T-helper 2 cell (primary cell): ENCODE results near the gene PARP4.
A peak's percentile ranks its signal among the peaks of the same experiment; 100 is the strongest.
"Not testable (repeated sequence)": the region's sequence is repeated elsewhere in the genome, so short reads cannot be mapped to it uniquely, and the experiment has no call there.

ENCODE experiments used
- DNase-seq, 5 experiments: peaks; one replicate each; pipeline versions ENCODE4 v3.0.0 to v3.0.0-alpha.2; 2012 to 2022

Gene PARP4

DNA sequence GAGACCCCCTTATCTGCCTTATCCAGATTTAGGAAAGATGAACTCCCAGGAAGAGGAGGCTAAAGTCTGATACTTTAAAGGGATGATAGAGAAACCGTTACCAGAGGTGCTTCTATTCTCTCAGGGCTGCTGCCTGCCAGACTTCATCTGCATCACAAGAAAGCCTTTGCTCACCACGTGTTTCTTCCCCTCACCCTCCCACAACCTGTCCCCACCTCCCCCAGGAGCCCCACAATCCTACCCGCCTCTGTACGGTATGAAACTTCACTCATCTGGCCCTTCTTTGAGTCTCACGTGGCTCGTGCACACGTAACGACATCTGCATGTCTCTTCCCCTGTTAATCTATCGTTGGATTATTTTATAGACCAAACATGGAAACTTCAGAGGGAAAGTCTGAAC, 67.7 kb downstream of the PARP4 start:
- not testable (repeated sequence) for DNase-seq

DNA sequence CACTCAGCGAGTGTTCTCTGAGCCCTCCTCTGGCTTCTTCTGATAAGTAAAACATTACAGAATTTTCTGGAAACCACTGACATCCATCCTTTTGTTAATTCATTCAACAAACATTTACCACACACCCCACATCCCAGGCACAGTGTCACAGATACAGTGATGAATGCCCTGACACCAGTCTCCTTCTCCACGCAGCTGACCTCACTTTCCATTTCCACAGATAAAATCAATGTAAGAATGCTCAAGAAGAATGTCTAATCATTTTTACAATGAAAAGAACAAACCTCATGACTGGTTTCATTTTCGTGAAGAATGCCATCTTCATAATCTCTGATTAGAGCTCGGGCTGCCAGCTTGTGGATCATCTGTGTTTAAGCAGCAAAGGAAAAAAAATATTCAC, 69.2 kb downstream of the PARP4 start:
- peak in 1 of 5 experiments; percentile 64 for DNase-seq

DNA sequence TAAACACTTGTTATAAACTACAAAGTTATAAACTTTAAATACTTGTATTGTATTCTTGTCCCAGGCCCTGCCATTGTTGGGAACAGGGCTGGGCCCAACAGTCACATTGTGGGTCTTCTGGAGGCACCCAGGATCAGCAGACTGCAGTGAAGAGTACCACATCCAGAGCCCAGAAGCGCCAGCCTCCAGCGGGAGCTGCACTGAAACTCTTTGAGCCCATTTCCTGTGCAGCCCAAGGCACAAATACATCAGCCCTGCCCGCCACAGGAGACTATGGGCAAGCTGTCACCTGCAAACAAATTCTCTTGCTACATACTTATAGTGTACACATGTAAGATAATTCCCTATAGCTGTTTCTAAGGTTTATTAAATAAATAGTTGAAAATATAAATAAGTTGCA, 86.5 kb downstream of the PARP4 start:
- peak in 1 of 5 experiments; percentile 36 for DNase-seq

DNA sequence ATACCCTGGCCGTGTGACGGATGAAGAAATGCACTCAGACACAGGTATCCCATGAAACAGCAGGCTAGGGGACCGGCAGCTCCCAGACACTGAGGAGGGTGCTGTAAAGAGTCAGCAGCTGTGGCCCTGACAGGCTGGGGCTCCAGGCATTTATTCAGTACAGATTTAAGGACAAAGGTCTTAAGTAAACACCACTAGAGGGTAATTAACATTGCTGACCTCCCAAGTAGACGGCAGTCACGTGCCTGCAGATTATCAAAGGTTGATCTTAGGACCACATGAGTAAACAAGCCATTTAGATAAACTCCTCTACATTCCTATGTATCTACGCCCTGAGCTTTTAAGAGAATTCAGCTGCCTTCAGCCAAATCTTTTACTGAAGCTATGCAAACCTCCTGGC, 92.9 kb downstream of the PARP4 start:
- DNase-seq = not testable (repeated sequence)

DNA sequence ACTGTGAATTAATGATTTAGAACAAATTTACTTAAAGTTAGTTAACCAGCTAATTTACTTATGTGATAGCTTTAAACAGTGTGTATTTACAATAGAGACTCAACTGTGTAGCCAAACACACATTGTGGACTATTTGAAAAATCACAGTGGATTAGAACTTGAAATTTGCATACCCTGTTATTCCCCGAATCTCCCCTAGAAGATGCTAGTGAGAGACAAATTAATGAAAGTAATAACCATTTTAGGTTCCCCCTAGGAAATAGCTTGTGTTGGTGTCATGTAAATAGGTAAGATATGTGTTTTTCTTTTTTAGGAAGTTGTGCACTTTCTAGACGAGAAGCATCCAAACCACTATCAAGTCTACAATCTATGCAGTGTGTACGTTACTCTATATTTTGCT, 104.7 kb downstream of the PARP4 start:
- DNase-seq = peak in 1 of 5 experiments; percentile 57

DNA sequence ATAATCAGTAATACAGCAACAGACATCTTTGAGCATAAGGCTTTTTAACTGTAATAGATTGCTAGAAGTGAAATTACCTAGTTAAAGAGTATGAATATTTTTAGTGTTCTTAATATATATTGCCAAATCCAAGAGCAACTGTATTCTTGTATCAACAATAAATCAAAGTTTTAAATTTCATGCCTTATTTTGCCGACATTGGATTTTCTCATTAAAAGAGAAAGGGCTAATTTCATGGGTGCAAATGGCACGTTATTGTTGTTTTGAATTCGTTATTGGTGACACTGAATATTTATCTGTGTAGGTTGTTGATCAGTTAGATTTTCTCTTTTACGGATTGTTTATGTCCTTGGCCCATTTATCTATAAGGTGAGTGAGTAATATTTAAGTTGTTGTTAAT, 106.1 kb downstream of the PARP4 start:
- DNase-seq = no peak

DNA sequence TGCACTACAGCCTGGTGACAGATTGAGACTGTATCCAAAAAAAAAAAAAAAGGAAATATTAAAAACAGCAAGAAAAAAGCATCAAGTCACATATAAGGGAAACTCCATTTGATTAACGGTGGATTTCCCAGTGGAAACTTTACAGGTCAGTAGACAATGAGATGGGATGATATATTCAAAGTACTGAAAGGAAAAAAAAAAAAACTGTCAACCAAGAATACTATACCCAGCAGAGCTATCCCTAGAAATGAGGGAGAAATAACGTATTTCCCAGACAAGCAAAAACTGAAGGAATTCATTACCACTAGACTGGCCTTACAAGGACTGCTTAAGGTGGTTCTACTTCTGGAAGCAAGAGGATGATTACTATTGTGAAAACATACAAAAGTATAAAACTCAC, 115.8 kb downstream of the PARP4 start:
- no peak for DNase-seq

DNA sequence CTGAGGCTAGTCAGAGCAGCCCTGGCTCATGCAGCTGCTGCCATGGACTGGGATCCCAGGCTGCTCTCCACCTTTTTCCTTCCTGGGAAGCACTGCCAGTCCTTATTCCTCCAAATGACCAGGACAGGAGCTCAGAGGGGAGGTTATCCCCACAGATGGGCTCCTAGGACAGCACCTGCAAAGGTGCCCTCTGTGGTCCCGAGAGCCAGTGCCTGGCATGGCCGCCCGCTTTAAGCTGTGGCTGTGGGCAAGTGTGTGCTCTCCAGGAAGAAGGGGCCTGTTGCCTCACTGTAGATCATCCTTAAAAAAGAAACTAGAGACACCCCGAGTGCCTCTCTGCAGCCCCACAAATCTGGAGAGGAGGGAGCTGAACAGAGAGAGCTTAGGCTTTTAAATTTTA, 119.6 kb downstream of the PARP4 start:
- DNase-seq = no peak

DNA sequence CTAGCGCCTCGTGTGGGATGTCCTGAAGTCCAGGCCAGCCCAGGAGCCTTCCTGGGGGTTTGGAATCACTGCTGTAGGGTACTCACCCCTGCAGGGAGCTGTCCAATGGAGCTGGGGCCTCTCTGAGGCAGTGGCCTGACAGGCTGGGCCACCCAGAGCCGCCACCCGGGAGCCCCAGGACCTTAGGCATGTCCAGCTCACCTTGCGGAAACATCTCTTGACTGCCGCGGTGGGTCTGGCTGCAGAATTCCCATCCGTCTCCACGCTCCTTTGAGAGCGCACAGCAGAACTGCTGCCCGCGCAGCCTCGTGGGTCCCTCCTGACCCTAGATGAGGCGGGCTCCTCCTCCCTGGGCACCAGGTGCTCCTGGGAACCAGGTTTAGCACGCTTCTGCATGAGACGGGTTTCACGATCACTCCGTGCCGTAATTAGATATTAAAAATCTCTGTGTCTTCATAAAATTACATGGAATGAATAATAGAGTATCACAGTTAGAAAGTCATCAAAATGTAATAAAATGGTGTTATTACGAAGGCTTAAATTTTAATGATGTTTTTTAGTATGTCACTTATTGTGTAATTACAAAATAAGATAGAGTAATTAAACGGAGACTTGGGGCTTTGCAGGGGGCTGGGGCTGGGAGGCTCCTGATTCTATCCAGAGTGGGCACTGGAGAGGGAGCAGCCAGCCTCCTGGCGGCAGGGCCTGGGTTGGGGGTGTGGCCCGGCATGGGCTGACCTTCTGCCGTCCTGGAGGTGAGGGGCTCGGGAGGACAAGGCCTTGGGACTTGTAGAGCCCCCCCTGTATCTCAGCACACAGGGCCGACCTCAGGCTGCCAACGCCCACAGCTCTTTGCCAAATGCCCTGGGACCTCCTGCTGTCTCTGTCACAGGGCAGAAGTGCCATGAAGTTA, 120.6 kb downstream of the PARP4 start:
- DNase-seq = not testable (repeated sequence)

DNA sequence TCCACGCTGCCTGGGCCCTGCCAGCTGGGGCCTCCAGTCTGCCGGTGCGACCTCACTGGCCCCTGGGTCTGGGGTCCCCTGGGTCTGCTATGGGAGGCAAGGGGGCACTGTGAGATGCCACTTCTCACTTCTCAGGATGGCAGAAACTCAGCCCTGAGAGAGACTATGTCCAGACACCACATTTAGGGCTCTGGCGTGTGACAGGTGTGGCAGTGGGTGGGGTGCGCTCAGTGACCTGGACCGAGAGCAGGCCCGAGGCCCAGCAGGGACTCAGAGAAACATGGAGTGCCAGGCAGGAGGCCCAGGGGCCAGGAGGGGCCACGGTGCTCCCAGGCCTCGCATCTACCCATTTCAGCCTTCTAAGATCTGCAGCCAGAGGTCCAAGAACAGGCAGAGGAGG, 121.8 kb downstream of the PARP4 start:
- not testable (repeated sequence) for DNase-seq

DNA sequence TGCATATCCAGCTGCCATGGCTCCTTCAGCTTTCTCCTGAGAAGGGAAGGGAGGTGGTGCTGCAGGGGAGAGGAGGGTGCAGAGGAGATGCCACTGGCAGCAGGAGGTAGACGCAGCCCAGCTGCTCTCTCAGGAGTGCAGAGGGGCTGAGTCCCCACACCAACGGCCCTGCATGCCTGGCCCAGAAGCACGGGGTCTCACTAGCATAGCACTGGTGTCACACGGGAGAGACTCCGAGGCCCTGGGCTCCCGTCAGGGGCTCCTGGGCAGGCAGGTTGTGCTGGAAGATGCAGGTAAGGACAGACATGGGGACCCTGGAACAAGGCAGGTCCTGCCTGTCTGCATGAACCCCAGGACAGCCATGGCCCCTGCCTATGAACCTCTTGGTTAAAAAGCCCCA, 123.1 kb downstream of the PARP4 start:
- no peak for DNase-seq

DNA sequence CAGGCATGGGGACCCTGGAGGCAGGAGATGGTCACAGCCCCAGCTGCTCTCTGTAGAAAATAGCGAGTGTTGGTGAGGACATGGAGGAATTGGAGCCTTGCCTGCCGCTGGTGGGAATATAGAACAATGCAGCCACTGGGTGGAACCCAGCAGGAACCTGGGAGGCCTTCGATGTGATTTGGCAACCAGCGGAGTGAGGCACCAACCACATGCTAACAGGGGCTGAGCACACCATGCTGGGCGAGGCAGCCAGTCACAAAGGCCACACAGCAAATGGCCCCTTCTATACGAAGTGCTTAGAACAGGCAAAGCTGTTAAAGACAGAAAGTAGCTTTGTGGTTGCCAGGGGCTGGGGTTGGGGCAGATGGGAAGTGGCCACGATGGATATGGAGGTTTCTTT, 123.8 kb downstream of the PARP4 start:
- not testable (repeated sequence) for DNase-seq

DNA sequence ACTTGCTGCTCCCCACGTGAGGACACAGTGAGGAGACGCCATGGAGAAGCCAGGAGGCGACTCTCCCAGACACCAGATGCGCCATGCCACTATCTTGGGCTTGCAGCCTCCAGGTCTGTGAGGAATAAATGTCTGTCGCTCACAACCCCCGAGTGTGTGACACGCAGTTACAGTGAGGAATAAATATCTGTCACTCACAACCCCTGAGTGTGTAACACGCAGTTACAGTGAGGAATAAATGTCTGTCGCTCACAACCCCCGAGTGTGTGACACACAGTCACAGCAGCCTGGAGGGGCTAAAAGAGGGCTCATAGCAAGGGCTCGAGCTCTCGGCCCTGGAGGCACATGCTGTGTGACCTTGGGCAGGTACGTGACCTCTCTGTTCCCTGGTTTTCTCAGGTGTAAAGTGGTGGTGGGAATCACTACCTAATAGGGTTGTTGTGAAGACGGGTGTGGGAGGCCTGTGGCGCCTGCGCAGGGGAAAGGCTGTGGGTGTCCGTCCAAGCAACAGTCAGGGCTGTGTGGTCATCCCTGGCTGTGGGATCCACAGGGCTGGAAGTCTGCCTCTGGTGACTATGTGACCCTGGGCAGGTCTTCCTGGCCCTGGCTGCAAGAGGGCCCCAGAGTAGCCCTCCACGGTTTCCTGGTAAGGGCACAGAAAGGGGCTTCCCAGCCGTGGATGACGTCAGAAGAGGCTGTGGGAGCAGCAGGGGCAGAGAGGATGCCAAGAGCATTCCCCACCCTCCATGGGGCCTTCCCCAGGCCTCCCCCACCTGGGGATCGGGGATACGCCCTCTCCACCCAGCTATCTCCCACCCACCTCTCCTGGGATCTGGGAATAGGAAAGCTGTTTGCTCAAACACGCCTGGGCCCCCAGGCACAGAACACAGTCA, 125.5 kb downstream of the PARP4 start:
- DNase-seq = no peak

DNA sequence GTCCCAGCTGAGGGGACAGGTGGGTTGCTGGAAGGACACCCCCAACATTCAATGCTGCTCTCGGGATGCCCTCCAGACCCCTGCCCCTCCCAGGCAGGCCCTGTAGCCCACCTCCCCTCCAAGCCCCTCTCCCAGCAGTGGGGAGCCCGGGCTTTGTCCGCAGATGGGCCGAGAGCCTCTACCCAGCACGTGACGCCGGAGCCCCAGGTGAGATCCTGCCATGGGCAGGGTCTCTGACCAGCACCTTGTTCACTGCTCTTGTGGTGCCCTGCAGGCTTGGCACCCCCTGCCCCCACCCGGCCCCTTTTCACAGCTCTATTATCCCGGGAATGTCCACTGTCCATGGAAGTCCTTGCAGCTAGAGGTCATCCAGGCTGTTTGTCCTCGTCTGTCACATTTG, 126.7 kb downstream of the PARP4 start:
- no peak for DNase-seq

DNA sequence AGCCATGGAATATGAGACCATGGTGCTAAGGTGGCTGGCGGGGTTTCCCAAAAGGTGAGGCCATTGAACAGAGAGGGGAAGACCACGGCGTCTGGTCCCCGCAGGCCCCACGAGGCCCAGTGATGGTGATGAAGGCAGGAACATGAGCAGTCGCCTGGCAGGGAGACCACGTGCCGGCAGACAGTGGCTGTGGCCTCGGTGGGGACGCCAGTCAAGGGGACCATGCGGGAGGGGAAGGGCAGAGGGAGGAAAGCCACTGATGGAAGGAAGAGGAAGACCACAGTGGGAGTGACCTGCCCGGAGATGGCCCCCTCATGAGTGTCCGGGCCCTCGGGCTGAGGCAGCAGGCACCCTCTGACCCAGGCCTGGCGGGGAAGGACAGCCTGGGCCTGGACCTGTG, 127.6 kb downstream of the PARP4 start:
- DNase-seq = not testable (repeated sequence)

DNA sequence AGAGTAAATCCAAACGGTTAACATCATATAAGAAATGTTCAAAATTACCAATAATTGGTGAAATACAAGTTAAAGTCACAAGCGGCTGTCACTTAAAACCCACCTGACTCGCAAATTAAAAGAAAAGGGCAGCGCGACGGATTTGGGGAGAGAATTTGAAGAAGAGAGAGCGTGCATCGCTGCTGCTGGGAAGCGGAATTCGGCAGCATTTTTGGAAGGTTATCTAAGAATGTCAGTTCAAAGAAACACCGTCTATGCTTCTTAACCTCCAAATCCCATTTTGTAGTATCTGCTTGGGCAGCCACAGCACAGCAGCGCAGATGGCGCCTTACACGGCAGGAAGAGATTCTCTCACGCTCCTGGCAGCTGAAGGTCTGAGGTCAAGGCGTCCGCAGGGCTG, 128.5 kb downstream of the PARP4 start:
- not testable (repeated sequence) for DNase-seq

DNA sequence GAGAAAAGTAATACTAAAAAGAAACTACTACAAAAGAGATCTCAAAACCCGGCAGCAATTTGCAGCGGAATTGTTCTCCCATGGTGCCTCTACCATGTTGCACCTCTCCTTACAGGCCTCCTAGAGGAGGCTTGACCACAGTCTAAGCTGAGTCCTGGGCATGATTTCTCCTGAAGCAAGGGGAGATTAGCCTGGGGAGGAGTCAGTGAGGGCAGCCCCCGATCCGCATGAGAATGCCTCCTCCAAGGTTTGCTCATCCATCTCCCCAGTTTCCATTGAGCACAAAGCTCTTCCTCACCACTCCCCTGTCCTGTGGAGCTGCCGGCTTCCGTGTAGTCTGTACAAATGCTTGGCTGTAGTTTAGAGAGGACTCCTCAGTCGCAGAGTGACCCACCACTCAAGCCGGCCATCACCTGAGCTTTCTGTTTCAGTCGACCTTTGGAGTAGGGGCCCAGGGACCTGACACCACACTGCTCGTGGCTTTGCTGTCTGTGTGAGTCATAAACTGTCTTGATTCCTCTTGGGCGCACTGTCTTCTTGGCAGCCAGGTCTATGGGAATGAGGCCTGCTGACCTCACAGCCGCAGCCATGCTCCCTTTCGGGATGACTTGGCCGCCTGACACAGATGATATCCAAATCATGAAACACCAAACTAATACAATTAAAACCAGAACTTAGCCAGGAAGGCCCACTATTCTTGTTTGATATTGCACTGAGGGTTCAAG, 130.9 kb downstream of the PARP4 start:
- no peak for DNase-seq

DNA sequence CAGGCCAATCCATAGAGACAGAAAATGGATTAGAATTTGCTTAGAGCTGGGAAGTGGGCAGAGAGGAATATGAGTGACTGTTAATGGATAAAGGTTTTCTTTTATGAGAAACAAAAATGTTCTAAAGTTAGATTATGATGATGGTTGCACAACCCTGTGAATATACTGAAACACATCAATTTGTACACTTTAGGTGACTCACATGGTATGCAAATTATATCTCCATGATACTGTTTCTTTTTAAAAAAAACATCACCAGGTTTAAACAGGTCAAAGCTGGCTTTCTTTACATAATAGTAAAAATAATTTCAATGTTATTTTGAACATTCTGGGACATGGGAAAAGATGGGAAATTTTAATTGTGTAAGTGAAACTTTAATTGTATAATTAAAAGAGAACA, 131.7 kb downstream of the PARP4 start:
- DNase-seq = not testable (repeated sequence)

DNA sequence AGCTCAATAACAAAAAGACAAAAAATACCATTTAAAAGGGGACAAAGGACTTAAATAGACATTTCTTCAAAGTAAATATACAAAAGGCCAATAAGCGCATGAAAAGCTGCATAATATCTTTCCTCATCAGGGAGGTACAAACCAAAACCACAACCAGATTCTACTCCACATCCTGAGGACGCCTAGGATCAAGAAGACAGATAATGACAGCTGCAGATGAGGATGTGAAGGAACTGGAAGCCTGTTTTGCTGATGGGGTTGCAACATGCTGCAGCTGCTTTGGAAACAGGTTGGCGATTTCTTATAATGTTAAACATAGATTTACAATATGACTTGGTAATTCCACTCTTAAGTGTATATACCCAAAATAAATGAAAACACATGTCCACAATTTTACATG, 132.4 kb downstream of the PARP4 start:
- peak in 1 of 5 experiments; percentile 36 for DNase-seq

DNA sequence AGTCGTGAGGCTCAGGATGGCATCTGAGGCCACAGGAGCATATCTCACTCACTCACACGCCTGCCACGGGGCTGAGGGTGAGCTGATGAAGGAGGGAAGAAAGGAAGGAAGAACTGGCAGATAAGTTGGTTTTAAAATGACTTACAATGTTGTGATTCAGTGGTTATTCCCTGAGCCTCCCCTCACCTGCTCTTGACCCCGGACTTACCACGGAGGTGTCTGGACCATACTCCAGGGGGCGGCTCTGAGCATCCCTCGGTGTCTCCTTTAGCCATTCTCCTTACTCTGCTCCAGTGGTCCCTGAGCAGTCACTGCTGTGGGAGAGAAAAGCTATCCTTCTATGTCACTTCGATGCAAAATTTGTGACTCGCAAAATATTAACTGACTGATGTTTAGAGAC, 141.3 kb downstream of the PARP4 start:
- not testable (repeated sequence) for DNase-seq
